ENCODE measurements around the gene CHD1. TPM values are rescaled to one million over a fixed set of nuclear protein-coding genes. Genes with fewer than 3 reads are reported as not detected.

CHD1 gene
- total RNA-seq, 1 donor from 2014 or later: 39.0 TPM

DNA sequence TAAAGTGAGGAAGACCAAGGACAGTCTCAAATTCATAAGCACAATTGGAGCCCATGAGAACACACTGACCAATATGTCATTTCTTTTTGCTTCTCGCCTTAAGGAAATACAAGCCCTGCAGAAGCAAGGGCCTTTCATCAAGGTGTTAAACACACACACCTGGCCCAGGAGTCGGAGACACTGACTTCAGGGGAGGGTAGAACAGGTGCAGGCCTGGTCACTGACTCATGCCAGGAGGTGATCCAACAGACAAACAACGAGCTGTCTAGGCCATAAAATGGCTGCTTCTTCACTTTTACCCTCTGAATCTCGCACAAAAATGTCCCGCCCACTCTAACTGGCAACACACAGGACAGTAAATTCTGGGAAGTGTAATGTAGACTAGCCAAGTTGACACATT is 92.6 kb downstream of the CHD1 start:
- H3K4me2 ChIP-seq (ENCODE audit: low read length): no peak overlapping the region
- no peaks in the 10 kb centered on the region for H3K27me3 ChIP-seq (ENCODE audit: insufficient read depth, low read length)
- H3K9ac ChIP-seq (ENCODE audit: low read length): no peak overlapping the region
- H3K4me1 Mint-ChIP-seq (ENCODE audit: low read depth, unreplicated experiment): no peaks in the 10 kb centered on the region
- no peaks in the 10 kb centered on the region for H3K36me3 Mint-ChIP-seq (ENCODE audit: low read depth, unreplicated experiment)
- H3K27ac Mint-ChIP-seq (ENCODE audit: unreplicated experiment): no peak overlapping the region
- no peaks in the 10 kb centered on the region for H3K27me3 Mint-ChIP-seq (ENCODE audit: low read depth, unreplicated experiment)
- H3K36me3 ChIP-seq (ENCODE audit: insufficient read depth, low read length): no peaks in the 10 kb centered on the region
- no peaks in the 10 kb centered on the region for H4K20me1 ChIP-seq (ENCODE audit: insufficient read depth, low read length)
- no peaks in the 10 kb centered on the region for H3K9me3 Mint-ChIP-seq (ENCODE audit: unreplicated experiment)
- no peak for TF ChIP-seq EZH2 (IDR thresholded peaks at IDR 0.05; ENCODE audit: insufficient read depth, low read length)
- TF ChIP-seq, protein P1, sequence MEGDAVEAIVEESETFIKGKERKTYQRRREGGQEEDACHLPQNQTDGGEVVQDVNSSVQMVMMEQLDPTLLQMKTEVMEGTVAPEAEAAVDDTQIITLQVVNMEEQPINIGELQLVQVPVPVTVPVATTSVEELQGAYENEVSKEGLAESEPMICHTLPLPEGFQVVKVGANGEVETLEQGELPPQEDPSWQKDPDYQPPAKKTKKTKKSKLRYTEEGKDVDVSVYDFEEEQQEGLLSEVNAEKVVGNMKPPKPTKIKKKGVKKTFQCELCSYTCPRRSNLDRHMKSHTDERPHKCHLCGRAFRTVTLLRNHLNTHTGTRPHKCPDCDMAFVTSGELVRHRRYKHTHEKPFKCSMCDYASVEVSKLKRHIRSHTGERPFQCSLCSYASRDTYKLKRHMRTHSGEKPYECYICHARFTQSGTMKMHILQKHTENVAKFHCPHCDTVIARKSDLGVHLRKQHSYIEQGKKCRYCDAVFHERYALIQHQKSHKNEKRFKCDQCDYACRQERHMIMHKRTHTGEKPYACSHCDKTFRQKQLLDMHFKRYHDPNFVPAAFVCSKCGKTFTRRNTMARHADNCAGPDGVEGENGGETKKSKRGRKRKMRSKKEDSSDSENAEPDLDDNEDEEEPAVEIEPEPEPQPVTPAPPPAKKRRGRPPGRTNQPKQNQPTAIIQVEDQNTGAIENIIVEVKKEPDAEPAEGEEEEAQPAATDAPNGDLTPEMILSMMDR (IDR thresholded peaks at IDR 0.05; ENCODE audit: insufficient read depth, low read depth, low read length): no peak
- no peaks in the 10 kb centered on the region for H3K9me3 ChIP-seq (ENCODE audit: insufficient read depth, low read depth, low read length)
- no peak overlapping the region for H3K4me3 ChIP-seq (ENCODE audit: insufficient read depth, low read depth, low read length)
- no peak overlapping the region for H3K27ac ChIP-seq (ENCODE audit: low read depth, low read length)
- H3K4me3 Mint-ChIP-seq (ENCODE audit: unreplicated experiment): no peak overlapping the region
- FAIRE-seq (no peak), DNase-seq (ENCODE audit: low read depth) (no peak)
- no peaks in the 10 kb centered on the region for H3K4me1 ChIP-seq (ENCODE audit: insufficient read depth, low read length)
- no peak overlapping the region for H2AFZ ChIP-seq (ENCODE audit: low read depth, low read length)
- H3K79me2 ChIP-seq (ENCODE audit: insufficient read depth, low read length): no peaks in the 10 kb centered on the region

GRCh38 chr5:98827588-98828284 is 101.1 kb downstream of the CHD1 start:
- Mint-ChIP-seq H3K36me3 (ENCODE audit: low read depth, unreplicated experiment) (no peaks in the 10 kb centered on the region), H3K4me1 (ENCODE audit: low read depth, unreplicated experiment) (no peaks in the 10 kb centered on the region), H3K27me3 (ENCODE audit: low read depth, unreplicated experiment) (no peaks in the 10 kb centered on the region), H3K27ac (ENCODE audit: unreplicated experiment) (no peak overlapping the region), H3K4me3 (ENCODE audit: unreplicated experiment) (no peak overlapping the region), H3K9me3 (ENCODE audit: unreplicated experiment) (no peaks in the 10 kb centered on the region)
- no peak for FAIRE-seq
- TF ChIP-seq EZH2 (IDR thresholded peaks at IDR 0.05; ENCODE audit: insufficient read depth, low read length): no peak
- TF ChIP-seq, protein P1 (IDR thresholded peaks at IDR 0.05; ENCODE audit: insufficient read depth, low read depth, low read length): no peak
- Histone ChIP-seq H3K79me2 (ENCODE audit: insufficient read depth, low read length) (no peaks in the 10 kb centered on the region), H3K9ac (ENCODE audit: low read length) (no peak overlapping the region), H3K4me3 (ENCODE audit: insufficient read depth, low read depth, low read length) (no peak overlapping the region), H4K20me1 (ENCODE audit: insufficient read depth, low read length) (no peaks in the 10 kb centered on the region), H3K4me1 (ENCODE audit: insufficient read depth, low read length) (no peaks in the 10 kb centered on the region), H3K27me3 (ENCODE audit: insufficient read depth, low read length) (no peaks in the 10 kb centered on the region), H3K27ac (ENCODE audit: low read depth, low read length) (no peak overlapping the region), H3K36me3 (ENCODE audit: insufficient read depth, low read length) (no peaks in the 10 kb centered on the region), H3K4me2 (ENCODE audit: low read length) (no peak overlapping the region), H2AFZ (ENCODE audit: low read depth, low read length) (no peak overlapping the region), H3K9me3 (ENCODE audit: insufficient read depth, low read depth, low read length) (no peaks in the 10 kb centered on the region)
- DNase-seq (ENCODE audit: low read depth): no peak

DNA sequence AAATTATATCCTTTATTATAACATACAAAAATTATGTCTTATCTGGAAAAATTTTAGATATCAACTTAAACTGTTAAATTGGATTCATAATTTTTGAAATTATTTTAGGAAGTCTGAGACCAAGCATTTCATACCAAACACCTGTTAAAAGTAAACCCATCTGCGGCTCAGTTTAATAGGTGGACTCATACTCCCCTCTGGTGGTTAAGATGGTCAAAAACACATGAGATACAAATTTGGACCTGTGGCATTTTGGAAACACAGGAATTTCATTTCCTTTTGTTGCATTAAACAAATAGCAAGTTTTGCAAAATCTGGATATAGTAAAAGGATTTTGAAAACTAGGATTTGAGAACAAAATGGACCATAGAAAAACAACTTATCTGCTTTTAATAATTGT is 101.6 kb downstream of the CHD1 start:
- DNase-seq (ENCODE audit: low read depth) (peak; percentile 27), FAIRE-seq (peak; percentile 88)
- H3K27me3 ChIP-seq (ENCODE audit: insufficient read depth, low read length): no peaks in the 10 kb centered on the region
- H3K27ac ChIP-seq (ENCODE audit: low read depth, low read length): no peak overlapping the region
- H3K9me3 ChIP-seq (ENCODE audit: insufficient read depth, low read depth, low read length): no peaks in the 10 kb centered on the region
- no peaks in the 10 kb centered on the region for H3K79me2 ChIP-seq (ENCODE audit: insufficient read depth, low read length)
- no peak overlapping the region for H3K9ac ChIP-seq (ENCODE audit: low read length)
- no peak overlapping the region for H3K4me3 ChIP-seq (ENCODE audit: insufficient read depth, low read depth, low read length)
- Mint-ChIP-seq H3K4me1 (ENCODE audit: low read depth, unreplicated experiment) (no peaks in the 10 kb centered on the region), H3K36me3 (ENCODE audit: low read depth, unreplicated experiment) (no peaks in the 10 kb centered on the region), H3K9me3 (ENCODE audit: unreplicated experiment) (no peaks in the 10 kb centered on the region), H3K27ac (ENCODE audit: unreplicated experiment) (no peak overlapping the region), H3K4me3 (ENCODE audit: unreplicated experiment) (no peak overlapping the region), H3K27me3 (ENCODE audit: low read depth, unreplicated experiment) (no peaks in the 10 kb centered on the region)
- H3K4me2 ChIP-seq (ENCODE audit: low read length): no peak overlapping the region
- no peaks in the 10 kb centered on the region for H3K4me1 ChIP-seq (ENCODE audit: insufficient read depth, low read length)
- H4K20me1 ChIP-seq (ENCODE audit: insufficient read depth, low read length): no peaks in the 10 kb centered on the region
- TF ChIP-seq, protein P1 (IDR thresholded peaks at IDR 0.05; ENCODE audit: insufficient read depth, low read depth, low read length): peak; percentile 61
- TF ChIP-seq EZH2 (IDR thresholded peaks at IDR 0.05; ENCODE audit: insufficient read depth, low read length): no peak
- no peaks in the 10 kb centered on the region for H3K36me3 ChIP-seq (ENCODE audit: insufficient read depth, low read length)
- no peak overlapping the region for H2AFZ ChIP-seq (ENCODE audit: low read depth, low read length)
